ENCODE data around the gene OR5D13.

Gene OR5D13, protein sequence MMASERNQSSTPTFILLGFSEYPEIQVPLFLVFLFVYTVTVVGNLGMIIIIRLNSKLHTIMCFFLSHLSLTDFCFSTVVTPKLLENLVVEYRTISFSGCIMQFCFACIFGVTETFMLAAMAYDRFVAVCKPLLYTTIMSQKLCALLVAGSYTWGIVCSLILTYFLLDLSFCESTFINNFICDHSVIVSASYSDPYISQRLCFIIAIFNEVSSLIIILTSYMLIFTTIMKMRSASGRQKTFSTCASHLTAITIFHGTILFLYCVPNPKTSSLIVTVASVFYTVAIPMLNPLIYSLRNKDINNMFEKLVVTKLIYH

DNA sequence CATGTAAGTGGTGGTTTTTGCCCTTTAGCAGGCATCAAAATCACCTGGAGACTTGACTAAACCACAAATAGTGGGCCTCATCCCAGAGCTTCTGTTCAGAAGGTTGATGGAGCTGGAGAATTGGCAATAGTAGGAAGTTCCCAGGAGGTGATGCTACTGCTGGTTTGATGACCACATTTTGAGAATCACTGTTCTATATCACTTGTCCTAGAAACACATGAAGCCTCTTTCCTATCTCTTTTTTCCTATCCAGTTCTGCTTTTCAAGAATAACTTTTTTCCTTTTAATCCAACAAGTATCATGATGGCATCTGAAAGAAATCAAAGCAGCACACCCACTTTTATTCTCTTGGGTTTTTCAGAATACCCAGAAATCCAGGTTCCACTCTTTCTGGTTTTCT is at the start of gene OR5D13:
TSS of gene OR5D13 (plus strand) at position 301 of the 400 bp plus-strand sequence. CDS start at position 301, 0 bp downstream.
- no peak for DNase-seq (ENCODE audit: low read depth, low spot score)

DNA sequence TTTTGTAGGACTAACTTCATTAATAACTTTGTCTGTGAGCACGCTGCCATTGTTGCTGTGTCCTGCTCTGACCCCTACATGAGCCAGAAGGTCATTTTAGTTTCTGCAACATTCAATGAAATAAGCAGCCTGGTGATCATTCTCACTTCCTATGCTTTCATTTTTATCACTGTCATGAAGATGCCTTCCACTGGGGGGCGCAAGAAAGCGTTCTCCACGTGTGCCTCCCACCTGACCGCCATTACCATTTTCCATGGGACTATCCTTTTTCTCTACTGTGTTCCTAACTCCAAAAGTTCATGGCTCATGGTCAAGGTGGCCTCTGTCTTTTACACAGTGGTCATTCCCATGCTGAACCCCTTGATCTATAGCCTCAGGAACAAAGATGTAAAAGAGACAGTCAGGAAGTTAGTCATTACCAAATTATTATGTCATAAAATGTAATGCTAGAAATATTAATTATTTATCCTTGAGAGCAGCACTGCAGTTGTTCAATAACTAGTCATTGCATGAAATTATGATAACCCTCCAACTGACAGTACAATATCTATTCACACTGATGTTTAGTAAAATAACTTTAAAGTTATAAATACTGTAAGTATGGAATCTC is 46.4 kb upstream of the OR5D13 start:
- DNase-seq (ENCODE audit: low read depth, low spot score) = no peak

GRCh38 chr11:55732936-55733335 is 40.3 kb upstream of the OR5D13 start:
- DNase-seq (ENCODE audit: low read depth, low spot score) = no peak

GRCh38 chr11:55791606-55792005 is 18.4 kb downstream of the OR5D13 start:
- no peak for DNase-seq (ENCODE audit: low read depth, low spot score)

GRCh38 chr11:55793321-55793720 is 20.1 kb downstream of the OR5D13 start:
- no peak for DNase-seq (ENCODE audit: low read depth, low spot score)

DNA sequence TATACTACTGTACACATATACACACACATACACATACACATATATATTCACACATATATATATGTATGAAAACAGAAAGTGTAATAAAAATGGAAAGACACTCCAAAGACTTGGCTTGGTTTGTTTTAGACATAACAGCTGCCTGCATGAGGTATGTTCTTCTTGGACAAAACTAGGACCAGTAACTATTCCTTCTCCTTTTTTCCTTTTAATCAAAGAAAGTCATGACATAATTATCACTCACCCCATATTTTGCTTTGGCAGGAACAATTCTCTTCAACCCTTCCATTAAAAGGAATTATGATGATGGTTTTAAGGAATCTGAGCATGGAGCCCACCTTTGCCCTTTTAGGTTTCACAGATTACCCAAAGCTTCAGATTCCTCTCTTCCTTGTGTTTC is 22.0 kb downstream of the OR5D13 start, which contains the start of gene OR5D14:
TSS of gene OR5D14 (plus strand) at position 301 of the 400 bp plus-strand sequence. CDS start at position 301, 0 bp downstream.
- no peak for DNase-seq (ENCODE audit: low read depth, low spot score)

GRCh38 chr11:55806248-55806647 is 33.0 kb downstream of the OR5D13 start:
- DNase-seq (ENCODE audit: low read depth, low spot score) = no peak

DNA sequence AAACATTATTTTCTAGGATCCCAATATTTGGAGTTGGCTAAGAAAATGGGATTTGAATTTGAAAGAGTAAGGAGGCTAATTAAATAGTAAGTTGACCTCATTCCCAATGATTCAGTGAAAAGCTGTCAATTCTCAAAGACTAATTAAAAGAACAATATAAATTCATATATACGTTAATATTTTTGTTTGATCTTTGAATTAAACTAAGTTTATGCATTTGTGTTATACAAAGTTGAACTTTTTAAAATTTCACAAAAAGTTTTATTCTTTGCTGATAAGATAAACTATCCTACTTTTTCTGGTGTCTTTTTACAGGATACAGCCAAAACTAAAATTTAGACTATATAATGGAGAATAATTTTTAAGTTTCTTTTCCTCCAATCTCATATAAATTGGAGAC is 37.8 kb downstream of the OR5D13 start, which contains the start of gene OR5L1:
TSS of gene OR5L1 (plus strand) at position 301 of the 400 bp plus-strand sequence. CDS start 100 bp downstream, outside the sequence.
- no peak for DNase-seq (ENCODE audit: low read depth, low spot score)

DNA sequence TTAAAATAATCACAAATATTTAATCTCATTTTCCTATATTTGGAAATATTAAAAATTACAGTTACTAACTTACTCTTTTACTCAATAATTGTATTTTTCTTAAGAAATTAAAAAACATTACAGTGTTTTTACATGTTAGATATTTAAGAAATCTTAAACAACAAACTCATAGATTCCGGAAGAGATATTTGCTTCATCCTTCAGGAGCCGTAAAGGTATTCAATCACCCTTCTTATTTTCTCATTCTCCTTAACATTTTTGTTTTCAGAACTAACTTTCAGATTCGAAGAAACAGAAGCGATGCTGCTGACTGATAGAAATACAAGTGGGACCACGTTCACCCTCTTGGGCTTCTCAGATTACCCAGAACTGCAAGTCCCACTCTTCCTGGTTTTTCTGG is 46.1 kb downstream of the OR5D13 start, which contains the start of gene OR5D18:
TSS of gene OR5D18 (plus strand) at position 301 of the 400 bp plus-strand sequence. CDS start at position 301, 0 bp downstream.
- DNase-seq (ENCODE audit: low read depth, low spot score) = no peak

All from smooth muscle cell of the brain vasculature (primary cell).